ENCODE measurements around the gene TMEM250.

GRCh38 chr9:136152931-136153330 lies 34.3 kb upstream of the TMEM250 start:
- TF ChIP-seq CTCF (conservative IDR thresholded peaks at IDR 0.05 in 1 of 2, IDR thresholded peaks at IDR 0.05 in 1 of 2; ENCODE audit: extremely low read depth in 1 of 2, insufficient read depth in 1 of 2, low read depth in 1 of 2, low read length in 2 of 2) (no peak), EZH2 (IDR thresholded peaks at IDR 0.05; ENCODE audit: borderline replicate concordance, low read length) (no peak)
